Naive thymus-derived CD8-positive, alpha-beta T cell (primary cell): ENCODE measurements around the gene TSSC4. TPM values are rescaled to one million over a fixed set of nuclear protein-coding genes. Genes with fewer than 3 reads are reported as not detected.

ENCODE experiments used
- ATAC-seq, 2 donors: fragments of 150-1000 bp; cut with Tn5 transposase in 1 of 2; sonication (Bioruptor Pico), chemical (Tn5 transposase) in 1 of 2; 1 replicate in 1 of 2; 2 replicates in 1 of 2; pipeline ENCODE4 v1.10.0; 2021; ENCODE audit warnings: mild to moderate bottlenecking in 2 of 2, moderate library complexity in 2 of 2
- POLR2A ChIA-PET: fragments of 350-600 bp; sonication (Branson Sonifier 250); formaldehyde crosslinking; loops from one replicate; lab custom pipeline; 2021; ENCODE audit warnings: antibody characterized with exemption; lab: Charles Lee
- DNase-seq, 10 donors: peaks; one replicate each; pipeline versions ENCODE4 v3.0.0 to v3.0.0-alpha.2; 2020 to 2022
- H3K27ac Mint-ChIP-seq, 10 donors: one replicate each; pipeline ENCODE4 v1.8.0; 2020 to 2022; ENCODE audit warnings: mild to moderate bottlenecking in 10 of 10, mixed read lengths in 10 of 10, moderate library complexity in 4 of 10, inconsistent platforms in 1 of 10
- H3K27me3 Mint-ChIP-seq, 5 donors: one replicate each; pipeline ENCODE4 v1.8.0; 2021 to 2022; ENCODE audit warnings: mixed read lengths in 5 of 5
- H3K36me3 Mint-ChIP-seq, 3 donors: one replicate each; pipeline ENCODE4 v1.8.0; 2020 to 2022; ENCODE audit warnings: mixed read lengths in 3 of 3, mild to moderate bottlenecking in 2 of 3, inconsistent platforms in 1 of 3
- H3K4me1 Mint-ChIP-seq, 4 donors: one replicate each; pipeline ENCODE4 v1.8.0; 2021 to 2022; ENCODE audit warnings: mixed read lengths in 4 of 4
- H3K4me3 Mint-ChIP-seq, 10 donors: one replicate each; pipeline ENCODE4 v1.8.0; 2020 to 2022; ENCODE audit warnings: mild to moderate bottlenecking in 10 of 10, mixed read lengths in 10 of 10, moderate library complexity in 6 of 10, inconsistent platforms in 1 of 10
- H3K9me3 Mint-ChIP-seq, 9 donors: one replicate each; pipeline ENCODE4 v1.8.0; 2020 to 2022; ENCODE audit warnings: mixed read lengths in 9 of 9, mild to moderate bottlenecking in 3 of 9, inconsistent platforms in 1 of 9, moderate library complexity in 1 of 9
- polyA plus RNA-seq, 3 donors: library from polyadenylated mRNA; unstranded; fragments of 300-500 nt; fragmentation: Illumina TruSeq; gene quantifications; one replicate each; pipeline ENCODE4 v1.2.3, GENCODE V29; 2021
- total RNA-seq, 8 experiments: library from RNA in 2 of 8; stranded (reverse) in 2 of 8; gene quantifications; one replicate each; pipeline ENCODE4 v1.2.3 and lab custom pipeline; 2021 to 2026

The TSSC4 gene
- total and polyA plus RNA-seq, 5 experiments from 2014 or later, result 49.0 to 68.3 (median 56.6) TPM

DNA sequence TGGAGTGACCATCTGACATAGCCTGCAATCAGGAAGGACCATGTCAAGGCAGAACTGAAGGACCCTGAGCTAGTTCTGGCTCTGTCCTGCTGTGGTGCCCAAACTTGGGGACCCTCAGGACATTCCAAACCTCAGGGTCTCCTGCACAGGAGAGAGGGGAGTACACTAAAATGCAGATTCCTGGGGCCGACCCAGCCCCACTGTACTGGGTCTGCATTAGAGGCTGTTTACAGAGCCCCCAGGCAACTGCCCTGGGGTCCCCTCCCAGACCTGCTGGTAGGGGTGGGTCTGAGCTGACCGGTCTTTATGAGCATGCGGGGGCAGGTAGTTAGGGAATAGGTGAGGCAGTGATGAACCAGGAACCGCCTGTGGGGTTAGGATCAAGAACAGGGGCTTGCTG, 37.0 kb downstream of the TSSC4 start:
- Mint-ChIP-seq H3K4me3 (no peak overlapping the region), H3K4me1 (peaks cover 7 to 14% (median 9%) of the 10 kb centered on the region in 4 donors), H3K36me3 (no peaks in the 10 kb centered on the region), H3K27me3 (no peaks in the 10 kb centered on the region), H3K27ac (no peak overlapping the region), H3K9me3 (no peaks in the 10 kb centered on the region)
- DNase-seq, result peak in 1 of 10 donors; percentile 32
- no peak for ATAC-seq
- POLR2A ChIA-PET, result no interaction called here

DNA sequence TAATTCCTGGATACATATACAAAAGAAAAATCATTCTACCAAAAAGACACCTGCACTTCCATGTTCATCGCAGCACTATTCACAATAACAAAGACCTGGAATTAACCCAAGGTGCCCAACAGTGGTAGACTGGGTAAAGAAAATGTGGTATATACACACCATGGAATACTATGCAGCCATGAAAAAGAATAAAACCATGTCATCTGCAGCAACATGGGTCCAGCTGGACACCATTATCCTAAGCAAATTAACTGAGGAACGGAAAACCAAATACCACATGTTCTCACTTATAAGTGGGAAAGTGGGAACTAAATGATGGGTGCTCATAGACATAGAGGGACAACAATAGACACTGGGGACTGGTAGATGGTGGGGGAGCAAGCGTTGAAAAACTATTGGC, 39.3 kb downstream of the TSSC4 start:
- no peak for ATAC-seq
- H3K27me3 Mint-ChIP-seq, result no peaks in the 10 kb centered on the region
- H3K4me3 Mint-ChIP-seq, result no peak overlapping the region
- no peaks in the 10 kb centered on the region for H3K36me3 Mint-ChIP-seq
- H3K9me3 Mint-ChIP-seq, result no peaks in the 10 kb centered on the region
- peaks cover 17 to 25% (median 20%) of the 10 kb centered on the region in 4 donors for H3K4me1 Mint-ChIP-seq
- DNase-seq, result no peak
- POLR2A ChIA-PET, result interaction anchor here (1.0 kb wide), 1 partner anchor 8 kb away, joined by 3 read pairs; no protein-coding TSS in a partner anchor
- no peak overlapping the region for H3K27ac Mint-ChIP-seq

DNA sequence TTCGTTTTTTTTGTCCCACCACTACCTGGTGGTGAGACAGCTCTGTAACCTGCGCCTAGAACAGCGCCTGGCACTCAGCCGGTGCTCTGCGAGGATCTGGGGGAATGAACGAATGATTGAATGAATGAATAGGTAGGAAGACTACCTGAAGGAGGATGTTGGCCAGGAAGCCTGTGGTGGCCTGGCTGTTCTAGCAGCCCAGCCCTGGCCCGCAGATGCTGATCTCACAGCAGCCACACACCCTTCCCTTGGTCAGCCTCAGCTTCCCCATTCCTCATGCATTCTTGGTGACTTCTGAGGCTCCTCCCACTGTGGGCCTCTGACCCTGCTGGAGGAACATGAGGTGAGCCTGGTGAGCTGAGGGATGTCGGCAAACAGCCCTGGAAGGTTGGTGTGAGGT, 40.1 kb downstream of the TSSC4 start:
- no peaks in the 10 kb centered on the region for H3K9me3 Mint-ChIP-seq
- POLR2A ChIA-PET, result interaction anchor here (1.0 kb wide), 1 partner anchor 27 kb away, joined by 3 read pairs; no protein-coding TSS in a partner anchor
- H3K27me3 Mint-ChIP-seq, result no peaks in the 10 kb centered on the region
- no peak overlapping the region for H3K4me3 Mint-ChIP-seq
- ATAC-seq (no peak), DNase-seq (peak in 1 of 10 donors; percentile 32)
- peaks cover 21 to 31% (median 23%) of the 10 kb centered on the region in 4 donors for H3K4me1 Mint-ChIP-seq
- H3K36me3 Mint-ChIP-seq, result no peaks in the 10 kb centered on the region
- no peak overlapping the region for H3K27ac Mint-ChIP-seq

DNA sequence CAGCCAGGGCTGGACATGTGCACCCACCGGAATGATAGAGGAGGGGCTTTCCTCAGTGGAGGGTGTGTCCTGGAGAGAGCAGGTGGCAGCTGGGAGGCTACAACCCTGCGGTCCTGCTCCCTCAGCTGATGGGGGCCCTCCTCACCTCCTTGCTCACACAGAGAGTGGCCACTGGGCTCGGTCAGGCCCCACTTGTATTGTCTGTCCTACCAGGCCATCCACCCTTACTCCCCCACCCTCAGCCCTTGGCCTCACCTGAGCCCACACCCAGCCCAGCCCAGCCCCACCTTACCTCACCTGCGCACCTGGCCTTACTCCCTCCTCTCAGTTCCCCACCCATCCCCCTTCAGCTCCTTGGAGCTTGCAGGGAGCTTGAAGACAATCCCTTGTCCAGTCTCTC, 40.6 kb downstream of the TSSC4 start:
- POLR2A ChIA-PET, result interaction anchor here (0.6 to 1.0 kb wide), 2 partner anchors 15 to 27 kb away, joined by 3 read pairs; no protein-coding TSS in a partner anchor
- Mint-ChIP-seq H3K36me3 (no peaks in the 10 kb centered on the region), H3K4me1 (peaks cover 25 to 36% (median 27%) of the 10 kb centered on the region in 4 donors), H3K4me3 (no peak overlapping the region), H3K27me3 (no peaks in the 10 kb centered on the region), H3K27ac (peak overlapping the region in 1 of 10 donors; percentile 58), H3K9me3 (no peaks in the 10 kb centered on the region)
- ATAC-seq, result no peak
- peak in 1 of 10 donors; percentile 42 for DNase-seq

DNA sequence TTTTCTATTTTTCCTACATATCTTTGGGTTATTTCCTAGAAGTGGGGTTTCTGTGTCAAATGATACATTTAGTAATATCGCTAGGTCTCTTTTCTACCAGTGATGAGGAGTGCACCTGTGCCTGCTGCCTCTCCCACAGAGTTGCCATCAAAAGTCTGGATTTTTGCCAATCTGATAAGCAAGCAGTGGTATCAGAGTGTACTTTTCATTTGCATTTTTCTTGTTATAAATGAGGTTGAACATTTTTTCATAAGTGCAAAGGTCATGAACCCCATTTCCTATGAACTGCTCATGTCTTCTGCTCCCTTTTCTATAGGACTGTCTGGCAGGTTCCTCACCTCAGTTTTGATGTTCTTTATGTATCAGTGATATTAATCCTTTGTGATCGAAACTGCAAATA, 42.0 kb downstream of the TSSC4 start:
- POLR2A ChIA-PET, result interaction anchor here (0.7 to 6.5 kb wide), 3 partner anchors 22 to 90 kb away, joined by 3 to 76 read pairs (median 4); no protein-coding TSS in a partner anchor
- Mint-ChIP-seq H3K4me1 (peaks cover 31 to 50% (median 39%) of the 10 kb centered on the region in 4 donors), H3K27me3 (no peaks in the 10 kb centered on the region), H3K36me3 (no peaks in the 10 kb centered on the region), H3K9me3 (no peaks in the 10 kb centered on the region), H3K27ac (peak overlapping the region in 7 of 10 donors; percentile 4 to 83 (median 41)), H3K4me3 (peak overlapping the region in 6 of 10 donors; percentile 2 to 76 (median 44))
- peak in 7 of 10 donors; percentile 33 to 73 (median 47) for DNase-seq
- peak; percentile 26 to 62 for ATAC-seq

DNA sequence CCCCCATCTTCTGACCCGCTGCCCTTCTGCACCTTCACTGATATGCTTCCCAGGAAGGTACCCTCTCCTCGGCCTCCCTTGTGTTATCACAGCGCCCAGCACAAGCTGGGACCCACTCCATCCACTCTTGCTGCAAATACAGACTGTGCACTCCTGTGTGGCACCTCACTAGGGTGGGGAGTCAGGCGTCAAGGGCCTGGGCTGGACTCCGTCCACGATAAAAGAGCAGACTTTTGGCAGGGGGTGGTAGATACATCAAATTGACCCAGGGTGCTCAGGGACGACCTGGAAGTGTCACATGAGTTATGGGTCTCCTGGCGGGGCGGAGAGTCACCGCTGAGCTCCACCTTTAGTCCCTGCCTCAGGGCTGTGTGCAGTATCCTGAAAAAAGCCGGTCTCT, 42.9 kb downstream of the TSSC4 start:
- ATAC-seq, result no peak
- DNase-seq, result peak in 1 of 10 donors; percentile 51
- POLR2A ChIA-PET, result interaction anchor here (1.1 to 6.5 kb wide), 3 partner anchors 18 to 89 kb away, joined by 3 to 76 read pairs (median 4); no protein-coding TSS in a partner anchor

DNA sequence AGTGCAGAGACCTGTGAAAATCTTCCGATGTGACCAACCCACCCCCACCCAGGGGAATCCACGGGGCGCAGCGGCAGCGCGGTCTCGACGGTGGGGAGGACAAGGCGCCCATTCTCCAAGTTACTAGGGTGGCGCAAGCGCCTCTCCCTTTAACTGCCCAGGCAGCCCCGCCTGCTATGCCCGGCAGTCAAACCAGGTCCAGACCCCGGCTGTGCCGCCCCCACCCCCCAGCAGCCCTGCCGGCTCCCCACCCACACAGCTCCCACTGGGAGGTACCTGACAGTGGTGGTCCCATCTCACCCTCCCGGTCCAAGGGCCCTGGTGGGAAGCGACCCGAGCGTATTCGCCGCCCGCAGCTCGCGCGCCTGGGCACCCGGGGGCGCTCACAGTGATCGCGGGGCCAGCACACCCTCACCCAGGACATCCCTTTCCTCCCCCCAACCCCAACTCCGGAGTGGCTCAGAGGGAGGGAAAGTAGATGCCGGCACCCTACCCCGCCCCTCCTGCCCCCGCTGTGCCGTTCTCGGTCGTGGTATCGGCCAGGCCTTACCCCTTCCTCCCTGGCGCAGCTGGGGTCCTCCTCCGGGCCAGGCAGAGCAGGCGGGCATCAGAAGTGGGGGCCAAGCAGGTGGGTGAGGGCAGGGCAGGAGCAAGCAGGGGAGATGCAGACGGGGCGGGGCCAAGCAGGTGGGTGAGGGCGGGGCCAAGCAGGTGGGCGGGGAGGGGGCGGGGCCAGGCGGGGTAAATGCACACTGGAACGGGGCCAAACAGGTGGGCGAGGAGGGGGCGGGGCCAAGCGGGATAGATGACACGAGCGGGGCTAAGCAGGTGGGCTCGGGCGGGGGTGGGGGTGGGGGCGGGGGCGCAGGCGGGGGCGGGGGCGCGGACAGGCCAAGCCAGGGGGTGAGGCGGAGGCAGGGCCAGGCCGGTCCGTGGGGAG, 43.6 kb downstream of the TSSC4 start, which contains the start of gene TRPM5:
TSS of gene TRPM5 (minus strand) at position 634 of the 940 bp plus-strand sequence. CDS start 21,478 bp downstream, outside the sequence.
- POLR2A ChIA-PET, result interaction anchor here (1.1 to 6.5 kb wide), 5 partner anchors 18 to 449 kb away, joined by 3 to 76 read pairs (median 4); partner anchors contain the start of gene TSSC4
- DNase-seq (peak; percentile 66 to 92 (median 75)), ATAC-seq (peak; percentile 45 to 47)
- peak within 1 kb of the TSS; percentile 77 to 94 (median 88) for H3K27ac Mint-ChIP-seq
- H3K4me3 Mint-ChIP-seq, result peak within 1 kb of the TSS; percentile 89 to 97 (median 96)
- no peaks in the 10 kb centered on the region for H3K9me3 Mint-ChIP-seq
- H3K36me3 Mint-ChIP-seq, result no peaks in the 10 kb centered on the region
- peaks cover 28 to 58% (median 51%) of the 10 kb centered on the region in 4 donors for H3K4me1 Mint-ChIP-seq
- no peaks in the 10 kb centered on the region for H3K27me3 Mint-ChIP-seq

More for the DNA sequence above, 42.9 kb downstream of the TSSC4 start:
- H3K4me1 Mint-ChIP-seq, result peaks cover 31 to 58% (median 47%) of the 10 kb centered on the region in 4 donors
- peak overlapping the region; percentile 6 to 72 (median 46) for H3K27ac Mint-ChIP-seq
- H3K27me3 Mint-ChIP-seq, result no peaks in the 10 kb centered on the region
- peak overlapping the region; percentile 30 to 79 (median 56) for H3K4me3 Mint-ChIP-seq
- no peaks in the 10 kb centered on the region for H3K9me3 Mint-ChIP-seq
- H3K36me3 Mint-ChIP-seq, result no peaks in the 10 kb centered on the region

DNA sequence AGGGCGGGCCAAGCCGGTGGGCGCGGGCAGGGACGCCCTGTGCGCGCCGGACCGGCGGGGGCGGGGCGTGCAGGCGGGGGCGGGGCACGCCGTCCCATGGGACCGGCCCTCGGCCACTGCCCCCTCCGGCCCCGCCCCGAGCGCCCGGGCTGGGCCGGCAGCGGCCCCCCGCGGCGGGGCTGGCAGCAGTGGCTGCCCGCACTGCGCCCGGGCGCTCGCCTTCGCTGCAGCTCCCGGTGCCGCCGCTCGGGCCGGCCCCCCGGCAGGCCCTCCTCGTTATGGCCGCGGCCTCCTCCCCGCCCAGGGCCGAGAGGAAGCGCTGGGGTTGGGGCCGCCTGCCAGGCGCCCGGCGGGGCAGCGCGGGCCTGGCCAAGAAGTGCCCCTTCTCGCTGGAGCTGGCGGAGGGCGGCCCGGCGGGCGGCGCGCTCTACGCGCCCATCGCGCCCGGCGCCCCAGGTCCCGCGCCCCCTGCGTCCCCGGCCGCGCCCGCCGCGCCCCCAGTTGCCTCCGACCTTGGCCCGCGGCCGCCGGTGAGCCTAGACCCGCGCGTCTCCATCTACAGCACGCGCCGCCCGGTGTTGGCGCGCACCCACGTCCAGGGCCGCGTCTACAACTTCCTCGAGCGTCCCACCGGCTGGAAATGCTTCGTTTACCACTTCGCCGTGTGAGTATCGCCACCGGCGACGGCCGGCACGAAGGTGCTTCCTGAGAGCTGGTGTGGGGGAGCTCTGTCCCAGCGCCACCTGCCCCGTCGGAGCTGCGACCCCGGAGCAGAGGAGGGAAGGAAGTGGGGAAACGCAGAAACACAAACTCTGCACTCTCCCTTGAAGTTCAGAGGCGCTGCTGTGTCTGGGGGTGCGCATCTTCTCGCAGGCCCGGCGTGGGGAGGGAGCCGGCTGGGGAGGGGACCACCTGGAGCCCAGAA, 44.5 kb downstream of the TSSC4 start, which contains the start of gene KCNQ1:
TSS of gene KCNQ1 (plus strand) at position 188 of the 925 bp plus-strand sequence. CDS start at position 279, 91 bp downstream.
- Mint-ChIP-seq H3K4me1 (peaks cover 28 to 58% (median 53%) of the 10 kb centered on the region in 4 donors), H3K9me3 (no peaks in the 10 kb centered on the region), H3K27ac (peak within 1 kb of the TSS; percentile 77 to 94 (median 88)), H3K36me3 (no peaks in the 10 kb centered on the region), H3K27me3 (no peaks in the 10 kb centered on the region), H3K4me3 (peak within 1 kb of the TSS; percentile 89 to 97 (median 96))
- DNase-seq (peak in 9 of 10 donors; percentile 14 to 65 (median 40)), ATAC-seq (peak; percentile 49 to 54)
- POLR2A ChIA-PET, result interaction anchor here (0.6 to 6.5 kb wide), 5 partner anchors 11 to 448 kb away, joined by 3 to 76 read pairs (median 3); partner anchors contain the start of gene TSSC4

DNA sequence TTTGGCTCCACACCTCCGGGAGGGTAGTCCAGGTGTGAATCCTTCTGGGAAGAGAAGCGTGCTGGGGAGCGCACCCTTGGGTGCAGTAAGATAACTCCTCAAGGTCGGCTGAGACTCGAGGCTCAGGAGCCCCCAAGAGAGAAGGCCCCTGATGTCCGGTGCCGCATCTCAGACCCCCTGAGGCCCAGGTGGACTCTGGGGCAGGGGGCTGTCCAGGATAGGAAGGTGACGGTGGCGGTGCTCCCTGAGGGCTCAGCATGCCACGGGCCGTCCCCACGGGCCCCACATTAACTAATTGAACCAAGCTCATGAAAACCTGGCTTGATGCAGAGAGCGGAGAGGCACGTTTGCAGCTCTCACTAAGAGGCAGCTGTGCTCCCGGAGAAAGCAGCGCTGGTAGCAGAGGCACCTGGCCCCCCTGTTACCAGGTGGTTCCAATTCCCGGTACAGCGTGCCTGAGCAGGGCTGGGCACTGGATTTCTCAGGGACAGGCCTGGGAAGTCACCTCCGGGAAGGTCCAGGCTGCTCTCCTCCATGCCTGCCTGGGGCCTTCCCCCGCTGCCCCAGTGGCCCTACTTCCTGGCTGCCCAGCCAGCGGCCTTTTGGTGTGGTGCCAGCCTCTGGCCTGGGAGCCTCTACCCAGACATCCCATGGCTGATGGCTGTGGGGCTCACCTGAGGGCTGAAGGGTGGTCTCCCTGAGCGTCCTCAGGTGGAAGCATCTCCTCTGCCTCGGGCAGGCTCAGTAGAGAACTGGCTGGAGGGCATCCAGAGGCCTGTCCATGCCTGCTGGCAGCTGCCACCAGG, 45.4 kb downstream of the TSSC4 start:
- peak in 2 of 10 donors; percentile 33 to 57 for DNase-seq
- no peaks in the 10 kb centered on the region for H3K27me3 Mint-ChIP-seq
- ATAC-seq, result no peak
- peak overlapping the region; percentile 77 to 94 (median 88) for H3K27ac Mint-ChIP-seq
- H3K36me3 Mint-ChIP-seq, result no peaks in the 10 kb centered on the region
- peak overlapping the region; percentile 89 to 97 (median 96) for H3K4me3 Mint-ChIP-seq
- no peaks in the 10 kb centered on the region for H3K9me3 Mint-ChIP-seq
- peaks cover 28 to 58% (median 53%) of the 10 kb centered on the region in 4 donors for H3K4me1 Mint-ChIP-seq
- POLR2A ChIA-PET, result interaction anchor here (0.6 to 6.5 kb wide), 8 partner anchors 10 to 683 kb away, joined by 3 to 76 read pairs (median 3); partner anchors contain the start of gene TSSC4

DNA sequence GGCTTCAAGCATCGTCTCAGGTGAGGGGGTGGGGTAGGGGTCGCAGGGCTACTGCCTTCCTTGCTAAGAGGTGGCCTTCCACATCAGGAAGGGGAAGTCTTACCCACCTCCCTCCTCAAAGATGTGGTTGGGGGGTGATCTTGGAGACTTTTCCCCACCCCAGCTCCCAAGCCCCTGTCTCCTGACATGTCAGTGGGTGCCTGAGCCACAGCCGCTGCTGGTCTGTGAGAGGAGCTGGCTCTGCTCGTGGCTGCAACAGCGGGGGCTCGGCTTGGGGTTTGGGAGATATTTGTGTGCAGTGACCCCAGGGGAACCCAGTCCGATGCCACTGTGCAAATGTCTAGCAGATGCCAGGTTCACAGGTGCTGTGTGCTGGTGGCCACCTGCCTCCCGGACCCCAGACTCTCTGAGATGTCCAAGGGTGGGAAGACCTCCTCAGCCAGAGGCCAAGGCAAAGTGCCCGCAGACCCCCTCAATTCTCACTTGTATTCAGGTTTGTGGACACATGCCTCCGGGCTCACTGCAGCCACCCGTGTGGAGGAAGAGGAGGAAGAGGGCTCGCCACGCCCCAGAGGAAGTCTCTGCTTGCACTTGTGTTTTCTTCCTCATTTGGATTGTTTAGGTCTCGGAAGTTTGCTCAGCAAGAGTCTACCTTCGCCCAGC, 46.2 kb downstream of the TSSC4 start:
- Mint-ChIP-seq H3K27me3 (no peaks in the 10 kb centered on the region), H3K9me3 (no peaks in the 10 kb centered on the region), H3K27ac (peak overlapping the region; percentile 77 to 92 (median 87)), H3K4me3 (peak overlapping the region; percentile 89 to 97 (median 96)), H3K36me3 (no peaks in the 10 kb centered on the region), H3K4me1 (peaks cover 28 to 58% (median 52%) of the 10 kb centered on the region in 4 donors)
- DNase-seq, result peak in 1 of 10 donors; percentile 62
- POLR2A ChIA-PET, result interaction anchor here (0.6 to 6.5 kb wide), 7 partner anchors 7 to 682 kb away, joined by 3 to 76 read pairs (median 3); partner anchors contain the start of gene TSSC4
- no peak for ATAC-seq
